RWPE2 (cell line): ENCODE data around the gene TSR1.

Experiments used
- ATAC-seq: fragments of 200-7000 bp; cut with Tn5 transposase; 3 replicates; pipeline ENCODE4 v1.9.1; 2021; ENCODE audit warnings: low read depth
- DNase-seq: peaks from one replicate; pipeline ENCODE4 v3.0.0-alpha.2; 2020; ENCODE audit warnings: low spot score
- H3K27ac ChIP-seq: fragments of 450-650 bp; 2 replicates; pipeline ENCODE4 v1.5.1; 2017; ENCODE audit warnings: mild to moderate bottlenecking; ENCODE audit not compliant: poor library complexity, severe bottlenecking
- H3K27me3 ChIP-seq: fragments of 250-450 bp; sonication (Bioruptor Pico); 2 replicates; pipeline ENCODE4 v1.5.1; 2021; ENCODE audit warnings: mild to moderate bottlenecking, moderate library complexity; ENCODE audit not compliant: insufficient read depth, poor library complexity, severe bottlenecking
- H3K36me3 ChIP-seq: fragments of 250-450 bp; sonication (Bioruptor Pico); 2 replicates; pipeline ENCODE4 v1.5.1; 2020; ENCODE audit warnings: low read depth, mild to moderate bottlenecking, moderate library complexity
- H3K4me1 ChIP-seq: fragments of 250-450 bp; sonication (Bioruptor Pico); 2 replicates; pipeline ENCODE4 v1.5.1; 2021; ENCODE audit warnings: mild to moderate bottlenecking, moderate library complexity; ENCODE audit not compliant: insufficient read depth, poor library complexity, severe bottlenecking
- H3K4me3 ChIP-seq: fragments of 250-450 bp; sonication (Bioruptor Pico); 2 replicates; pipeline ENCODE4 v1.5.1; 2021; ENCODE audit warnings: mild to moderate bottlenecking, moderate library complexity; ENCODE audit not compliant: severe bottlenecking
- H3K9me3 ChIP-seq: fragments of 250-450 bp; sonication (Bioruptor Pico); 2 replicates; pipeline ENCODE4 v1.5.1; 2021; ENCODE audit warnings: mild to moderate bottlenecking, moderate library complexity; ENCODE audit not compliant: severe bottlenecking
- TF ChIP-seq, protein P1 (sequence below): fragments of 450-650 bp; IDR thresholded peaks from one replicate; pipeline ENCODE4 v1.5.1; 2017; ENCODE audit warnings: mild to moderate bottlenecking, moderate library complexity; ENCODE audit not compliant: poor library complexity, severe bottlenecking

TSR1 gene

DNA sequence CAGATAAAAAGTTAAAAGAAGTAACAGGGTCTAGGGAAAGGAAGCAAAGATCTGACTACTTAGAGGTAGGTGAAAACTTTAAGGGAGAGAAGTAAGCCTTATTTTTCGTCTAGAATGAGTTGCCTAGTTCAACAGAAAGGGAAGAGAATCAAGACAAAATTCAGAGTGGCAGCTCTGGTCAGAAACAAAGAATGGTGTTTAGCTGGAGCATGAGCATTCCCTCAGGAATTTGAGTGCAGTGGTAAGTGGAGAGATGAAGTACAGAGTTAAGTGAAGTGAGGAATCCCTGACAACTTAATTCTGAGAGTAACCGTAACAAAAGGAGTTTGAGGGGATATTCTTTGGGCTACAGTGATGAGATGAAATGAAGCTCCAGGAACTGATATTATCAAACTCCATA, 44.2 kb downstream of the TSR1 start:
- Histone ChIP-seq H3K4me1 (no peaks in the 10 kb centered on the region), H3K9me3 (no peaks in the 10 kb centered on the region), H3K36me3 (peaks cover 82% of the 10 kb centered on the region), H3K4me3 (no peak overlapping the region), H3K27me3 (no peaks in the 10 kb centered on the region), H3K27ac (no peak overlapping the region)
- DNase-seq (no peak), ATAC-seq (no peak)
- TF ChIP-seq, protein P1, sequence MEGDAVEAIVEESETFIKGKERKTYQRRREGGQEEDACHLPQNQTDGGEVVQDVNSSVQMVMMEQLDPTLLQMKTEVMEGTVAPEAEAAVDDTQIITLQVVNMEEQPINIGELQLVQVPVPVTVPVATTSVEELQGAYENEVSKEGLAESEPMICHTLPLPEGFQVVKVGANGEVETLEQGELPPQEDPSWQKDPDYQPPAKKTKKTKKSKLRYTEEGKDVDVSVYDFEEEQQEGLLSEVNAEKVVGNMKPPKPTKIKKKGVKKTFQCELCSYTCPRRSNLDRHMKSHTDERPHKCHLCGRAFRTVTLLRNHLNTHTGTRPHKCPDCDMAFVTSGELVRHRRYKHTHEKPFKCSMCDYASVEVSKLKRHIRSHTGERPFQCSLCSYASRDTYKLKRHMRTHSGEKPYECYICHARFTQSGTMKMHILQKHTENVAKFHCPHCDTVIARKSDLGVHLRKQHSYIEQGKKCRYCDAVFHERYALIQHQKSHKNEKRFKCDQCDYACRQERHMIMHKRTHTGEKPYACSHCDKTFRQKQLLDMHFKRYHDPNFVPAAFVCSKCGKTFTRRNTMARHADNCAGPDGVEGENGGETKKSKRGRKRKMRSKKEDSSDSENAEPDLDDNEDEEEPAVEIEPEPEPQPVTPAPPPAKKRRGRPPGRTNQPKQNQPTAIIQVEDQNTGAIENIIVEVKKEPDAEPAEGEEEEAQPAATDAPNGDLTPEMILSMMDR, result no peak

- Histone ChIP-seq H3K27me3 (no peaks in the 10 kb centered on the region), H3K27ac (no peak overlapping the region), H3K36me3 (peaks cover 75% of the 10 kb centered on the region), H3K4me1 (no peaks in the 10 kb centered on the region), H3K9me3 (no peaks in the 10 kb centered on the region), H3K4me3 (no peak overlapping the region)
- TF ChIP-seq, protein P1, result no peak
- DNase-seq (no peak), ATAC-seq (no peak)
Measured at GRCh38 chr17:2289878-2290478, 46.3 kb downstream of the TSR1 start.

DNA sequence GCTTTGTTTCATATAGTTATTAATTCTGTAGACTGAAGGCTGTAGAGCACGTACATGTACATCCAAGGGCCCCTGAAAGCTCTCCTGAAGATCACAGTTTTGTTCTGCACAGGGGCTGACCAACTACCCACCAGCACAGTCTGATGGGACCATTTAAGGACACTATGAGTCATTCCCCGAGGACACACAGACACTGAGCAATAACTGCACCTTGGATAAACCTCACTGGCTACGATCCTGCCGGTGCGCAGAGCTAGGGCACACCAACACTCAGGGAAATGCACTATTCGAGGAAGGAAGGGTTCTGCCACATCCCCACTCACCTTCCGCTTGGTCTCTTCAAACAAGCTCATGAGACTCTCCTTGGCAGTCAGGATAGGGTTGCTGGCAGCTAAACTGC, 53.0 kb downstream of the TSR1 start:
- no peaks in the 10 kb centered on the region for H3K4me1 ChIP-seq
- no peak overlapping the region for H3K27ac ChIP-seq
- no peaks in the 10 kb centered on the region for H3K27me3 ChIP-seq
- ATAC-seq (0 out of 3 replicates have a peak, but pooled peaks have one; percentile 25), DNase-seq (no peak)
- H3K9me3 ChIP-seq, result no peaks in the 10 kb centered on the region
- TF ChIP-seq, protein P1, result no peak
- H3K4me3 ChIP-seq, result no peak overlapping the region
- H3K36me3 ChIP-seq, result peaks cover 87% of the 10 kb centered on the region

DNA sequence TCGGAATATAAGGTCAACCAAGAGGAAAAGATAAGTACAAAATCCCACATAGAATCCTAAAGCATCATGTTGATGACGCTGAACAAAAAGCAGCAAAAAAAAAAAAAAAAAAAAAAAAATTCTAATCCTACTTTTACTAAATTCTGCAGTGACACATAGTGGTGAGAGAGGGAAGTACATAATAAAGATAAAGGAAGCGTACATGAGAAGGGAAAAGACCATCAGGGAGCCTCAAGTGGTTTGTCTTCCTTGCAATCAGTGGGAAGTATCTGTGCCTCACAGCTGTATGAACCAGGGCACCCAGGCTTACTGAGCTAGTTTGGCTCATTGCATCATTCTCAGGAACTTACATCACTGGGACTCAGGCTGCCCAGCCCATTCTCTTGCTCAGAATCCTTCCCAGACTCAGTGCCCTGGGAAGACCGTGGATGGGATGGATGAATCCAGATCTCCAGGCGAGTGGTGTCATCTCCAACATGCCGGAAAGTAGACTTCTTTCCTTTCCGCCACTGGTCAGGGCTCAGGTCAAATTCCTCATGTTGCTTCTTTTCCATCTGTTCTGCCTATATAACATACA, 53.9 kb downstream of the TSR1 start:
- peak; percentile 54; the same call in 2 of the 3 replicates for ATAC-seq
- Histone ChIP-seq H3K27ac (no peak overlapping the region), H3K36me3 (peaks cover 84% of the 10 kb centered on the region)

More for the DNA sequence above, 53.9 kb downstream of the TSR1 start:
- TF ChIP-seq, protein P1, result peak; percentile 76
- DNase-seq, result no peak
- Histone ChIP-seq H3K27me3 (no peaks in the 10 kb centered on the region), H3K9me3 (no peaks in the 10 kb centered on the region), H3K4me3 (no peak overlapping the region), H3K4me1 (no peaks in the 10 kb centered on the region)
